Hepatocyte (in vitro differentiated cells): ENCODE measurements around the gene VIL1. TPM values are rescaled to one million over a fixed set of nuclear protein-coding genes. Genes with fewer than 3 reads are reported as not detected.

Source experiments
- DNase-seq: peaks from one replicate; pipeline ENCODE4 v3.0.0-alpha.2; 2016; ENCODE audit warnings: low spot score
- H2AFZ ChIP-seq: fragments of 200-600 bp; sonication (generic); 2 replicates; pipeline ENCODE4 v1.6.0; 2016; ENCODE audit warnings: antibody characterized with exemption, mild to moderate bottlenecking
- H3K27ac ChIP-seq: fragments of 200-600 bp; sonication (generic); 2 replicates; pipeline ENCODE4 v1.5.1; 2016; ENCODE audit warnings: mild to moderate bottlenecking
- H3K27me3 ChIP-seq: fragments of 200-600 bp; sonication (generic); 2 replicates; pipeline ENCODE4 v1.6.1; 2016
- H3K36me3 ChIP-seq: fragments of 200-600 bp; sonication (generic); replicated peaks from 2 replicates; pipeline ENCODE4 v1.5.1; 2016; ENCODE audit warnings: low read depth; ENCODE audit not compliant: insufficient read depth
- H3K4me1 ChIP-seq: fragments of 200-600 bp; sonication (generic); 2 replicates; pipeline ENCODE4 v1.5.1; 2016; ENCODE audit warnings: mild to moderate bottlenecking, moderate library complexity; ENCODE audit not compliant: insufficient read depth
- H3K4me2 ChIP-seq: fragments of 200-600 bp; sonication (generic); 2 replicates; pipeline ENCODE4 v1.6.0; 2016
- H3K4me3 ChIP-seq: fragments of 200-600 bp; sonication (generic); 2 replicates; pipeline ENCODE4 v1.5.1; 2016; ENCODE audit warnings: mild to moderate bottlenecking
- H3K79me2 ChIP-seq: fragments of 200-600 bp; sonication (generic); 2 replicates; pipeline ENCODE4 v1.6.0; 2017; ENCODE audit warnings: mild to moderate bottlenecking
- H3K9me2 ChIP-seq: fragments of 200-600 bp; sonication (generic); replicated peaks from 2 replicates; pipeline ENCODE4 v1.6.0; 2017; ENCODE audit warnings: mild to moderate bottlenecking; ENCODE audit not compliant: insufficient read depth
- H3K9me3 ChIP-seq: fragments of 200-600 bp; sonication (generic); 2 replicates; pipeline ENCODE4 v1.5.1; 2016; ENCODE audit warnings: low read depth, mild to moderate bottlenecking
- H4K20me1 ChIP-seq: fragments of 200-600 bp; sonication (generic); 2 replicates; pipeline ENCODE4 v1.6.0; 2016; ENCODE audit warnings: mild to moderate bottlenecking; ENCODE audit not compliant: insufficient read depth, poor library complexity, severe bottlenecking
- EZH2 ChIP-seq: fragments of 200-600 bp; sonication (generic); IDR thresholded peaks from 2 replicates; pipeline ENCODE4 v1.6.1; 2016; ENCODE audit warnings: antibody characterized with exemption, mild to moderate bottlenecking, borderline replicate concordance
- EZH2phosphoT487 ChIP-seq: fragments of 200-600 bp; sonication (generic); IDR thresholded peaks from one replicate; pipeline ENCODE4 v1.6.1; 2018; ENCODE audit warnings: antibody characterized with exemption, mild to moderate bottlenecking, low read depth, moderate library complexity; ENCODE audit not compliant: unreplicated experiment, severe bottlenecking
- WGBS: methylation state at CpG from one replicate; pipeline ENCODE4 v1.1.6; 2016; ENCODE audit warnings: low lambda C conversion rate; ENCODE audit errors: missing lambda C conversion rate; 5-methylcytosine and 5-hydroxymethylcytosine counted together
- polyA plus RNA-seq: library from polyadenylated mRNA; unstranded; fragments of >200 nt; fragmentation: Nextera tagmentation; extraction: Ambion mirVana; gene quantifications from 2 replicates; pipeline ENCODE4 v1.2.1, GENCODE V29; 2016
- total RNA-seq: library from RNA; depleted of rRNA; stranded (reverse); fragments of >200 nt; gene quantifications from 2 replicates; pipeline ENCODE4 v1.2.3, GENCODE V29; 2014
- TF ChIP-seq, protein P1 (sequence below): fragments of 200-600 bp; sonication (generic); IDR thresholded peaks from 2 replicates; pipeline ENCODE4 v1.5.1; 2016; ENCODE audit warnings: antibody characterized with exemption, mild to moderate bottlenecking; ENCODE audit not compliant: poor library complexity

The VIL1 gene
- total and polyA plus RNA-seq, 2 experiments from 2014 or later = 160 to 261 TPM

DNA sequence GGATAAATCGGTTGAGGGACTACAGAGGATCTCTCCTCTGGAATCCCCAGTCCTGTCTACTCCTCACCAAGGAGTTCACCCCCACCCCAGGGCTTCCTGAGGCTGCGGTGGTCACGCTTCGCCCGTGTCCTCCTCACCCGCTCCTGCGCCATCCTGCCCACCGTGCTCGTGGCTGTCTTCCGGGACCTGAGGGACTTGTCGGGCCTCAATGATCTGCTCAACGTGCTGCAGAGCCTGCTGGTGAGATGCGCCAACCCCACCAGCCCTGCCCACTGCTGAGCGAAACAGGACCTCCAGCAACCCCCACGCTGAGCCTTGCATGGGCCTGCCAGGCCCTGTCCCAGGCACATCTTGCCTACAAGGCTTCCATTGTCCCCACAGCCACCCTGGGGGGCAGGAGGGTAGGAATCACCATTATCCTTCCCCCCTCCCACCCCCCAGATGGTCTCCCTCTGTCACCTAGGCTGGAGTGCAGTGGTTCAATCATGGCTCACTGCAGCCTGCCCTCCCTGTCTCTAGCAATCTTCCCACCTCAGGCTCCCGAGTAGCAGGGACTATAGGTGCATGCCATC is 25.9 kb upstream of the VIL1 start:
- peaks cover 6% of the 10 kb centered on the region for H3K79me2 ChIP-seq
- no peak overlapping the region for H3K4me2 ChIP-seq

GRCh38 chr2:218393750-218394290 is 25.1 kb upstream of the VIL1 start:
- TF ChIP-seq EZH2 (no peak), EZH2phosphoT487 (no peak)
- TF ChIP-seq, protein P1, sequence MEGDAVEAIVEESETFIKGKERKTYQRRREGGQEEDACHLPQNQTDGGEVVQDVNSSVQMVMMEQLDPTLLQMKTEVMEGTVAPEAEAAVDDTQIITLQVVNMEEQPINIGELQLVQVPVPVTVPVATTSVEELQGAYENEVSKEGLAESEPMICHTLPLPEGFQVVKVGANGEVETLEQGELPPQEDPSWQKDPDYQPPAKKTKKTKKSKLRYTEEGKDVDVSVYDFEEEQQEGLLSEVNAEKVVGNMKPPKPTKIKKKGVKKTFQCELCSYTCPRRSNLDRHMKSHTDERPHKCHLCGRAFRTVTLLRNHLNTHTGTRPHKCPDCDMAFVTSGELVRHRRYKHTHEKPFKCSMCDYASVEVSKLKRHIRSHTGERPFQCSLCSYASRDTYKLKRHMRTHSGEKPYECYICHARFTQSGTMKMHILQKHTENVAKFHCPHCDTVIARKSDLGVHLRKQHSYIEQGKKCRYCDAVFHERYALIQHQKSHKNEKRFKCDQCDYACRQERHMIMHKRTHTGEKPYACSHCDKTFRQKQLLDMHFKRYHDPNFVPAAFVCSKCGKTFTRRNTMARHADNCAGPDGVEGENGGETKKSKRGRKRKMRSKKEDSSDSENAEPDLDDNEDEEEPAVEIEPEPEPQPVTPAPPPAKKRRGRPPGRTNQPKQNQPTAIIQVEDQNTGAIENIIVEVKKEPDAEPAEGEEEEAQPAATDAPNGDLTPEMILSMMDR = no peak
- H3K9me2 ChIP-seq = no peaks in the 10 kb centered on the region
- peak; percentile 2 for DNase-seq
- WGBS = 79% methylated on average over 8 of the region's 8 CpGs
- H4K20me1 ChIP-seq = no peaks in the 10 kb centered on the region
- no peak overlapping the region for H3K27ac ChIP-seq
- H3K4me3 ChIP-seq = no peak overlapping the region
- H3K79me2 ChIP-seq = peaks cover 9% of the 10 kb centered on the region
- H3K27me3 ChIP-seq = no peaks in the 10 kb centered on the region
- H2AFZ ChIP-seq = no peak overlapping the region
- H3K4me1 ChIP-seq = peaks cover 7% of the 10 kb centered on the region
- H3K4me2 ChIP-seq = no peak overlapping the region
- H3K36me3 ChIP-seq = no peaks in the 10 kb centered on the region
- H3K9me3 ChIP-seq = no peaks in the 10 kb centered on the region

More for the DNA sequence above, 25.9 kb upstream of the VIL1 start:
- 90% methylated on average over 16 of the region's 16 CpGs for WGBS
- H3K36me3 ChIP-seq = no peaks in the 10 kb centered on the region
- no peaks in the 10 kb centered on the region for H3K9me2 ChIP-seq
- H3K27me3 ChIP-seq = no peaks in the 10 kb centered on the region
- DNase-seq = peak; percentile 4
- H3K27ac ChIP-seq = no peak overlapping the region
- no peak overlapping the region for H2AFZ ChIP-seq
- H4K20me1 ChIP-seq = no peaks in the 10 kb centered on the region
- TF ChIP-seq EZH2 (no peak), EZH2phosphoT487 (no peak)
- TF ChIP-seq, protein P1 = no peak
- H3K4me3 ChIP-seq = no peak overlapping the region
- H3K9me3 ChIP-seq = no peaks in the 10 kb centered on the region
- peaks cover 7% of the 10 kb centered on the region for H3K4me1 ChIP-seq

DNA sequence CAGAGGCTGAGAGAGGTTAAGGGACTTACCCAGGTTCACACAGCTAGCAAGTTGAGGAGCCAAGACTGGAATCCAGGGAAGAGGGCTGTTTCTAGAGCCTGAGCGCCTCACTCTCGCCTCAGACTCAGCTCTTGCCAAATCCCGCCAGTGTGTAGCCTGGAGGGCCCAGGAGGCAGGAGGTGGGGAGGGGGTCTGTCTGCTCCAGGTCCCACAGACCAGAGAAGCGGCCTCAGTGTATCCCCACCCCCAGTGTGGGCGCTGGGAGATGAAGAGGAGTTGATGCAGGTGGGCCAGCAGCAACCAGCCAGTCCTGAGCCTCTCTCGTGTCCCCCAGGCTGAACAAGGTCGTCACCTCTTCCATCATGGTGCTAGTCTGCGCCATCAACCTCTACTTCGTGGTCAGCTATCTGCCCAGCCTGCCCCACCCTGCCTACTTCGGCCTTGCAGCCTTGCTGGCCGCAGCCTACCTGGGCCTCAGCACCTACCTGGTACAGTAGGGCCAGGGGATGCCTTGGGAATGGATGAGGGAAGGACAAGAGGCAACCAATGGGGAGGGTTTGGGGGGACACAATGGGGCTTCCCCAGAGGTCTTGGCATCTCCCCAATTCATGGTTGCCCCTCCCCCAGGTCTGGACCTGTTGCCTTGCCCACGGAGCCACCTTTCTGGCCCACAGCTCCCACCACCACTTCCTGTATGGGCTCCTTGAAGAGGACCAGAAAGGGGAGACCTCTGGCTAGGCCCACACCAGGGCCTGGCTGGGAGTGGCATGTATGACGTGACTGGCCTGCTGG is 24.4 kb upstream of the VIL1 start:
- DNase-seq = peak; percentile 22
- Histone ChIP-seq H3K36me3 (no peaks in the 10 kb centered on the region), H3K9me3 (no peaks in the 10 kb centered on the region), H3K27ac (no peak overlapping the region), H3K4me1 (peaks cover 7% of the 10 kb centered on the region), H3K27me3 (no peaks in the 10 kb centered on the region), H2AFZ (no peak overlapping the region), H3K9me2 (no peaks in the 10 kb centered on the region), H4K20me1 (no peaks in the 10 kb centered on the region), H3K4me2 (no peak overlapping the region), H3K79me2 (peaks cover 13% of the 10 kb centered on the region), H3K4me3 (no peak overlapping the region)
- 90% methylated on average over 13 of the region's 13 CpGs for WGBS
- TF ChIP-seq EZH2phosphoT487 = no peak
- TF ChIP-seq EZH2 = no peak
- TF ChIP-seq, protein P1 = no peak
